Breast epithelium (tissue), 4 donors: ENCODE measurements around the gene SNX9. TPM values are rescaled to one million over a fixed set of nuclear protein-coding genes. Genes with fewer than 3 reads are reported as not detected.
"Not testable (repeated sequence)": the region's sequence is repeated elsewhere in the genome, so short reads cannot be mapped to it uniquely, and the experiment has no call there.

Experiments used
- DNase-seq, 2 donors: peaks; one replicate each; pipeline ENCODE4 v3.0.0-alpha.2; 2019; ENCODE audit warnings: low spot score in 2 of 2
- H3K27ac ChIP-seq, 2 donors: fragments of 200-600 bp; sonication (generic) in 1 of 2; one replicate each; pipeline ENCODE4 v1.5.1; 2016 to 2019; ENCODE audit warnings: mild to moderate bottlenecking in 1 of 2
- H3K27me3 ChIP-seq, 2 donors: fragments of 200-600 bp; sonication (generic) in 1 of 2; one replicate each; pipeline versions ENCODE4 v1.5.1 to v1.6.0; 2017 to 2019; ENCODE audit warnings: control low read depth in 1 of 2, mild to moderate bottlenecking in 1 of 2
- H3K36me3 ChIP-seq: fragments of 200-600 bp; one replicate; pipeline ENCODE4 v1.5.1; 2019
- H3K4me1 ChIP-seq, 2 donors: fragments of 200-600 bp; sonication (generic); one replicate each; pipeline ENCODE4 v1.5.1; 2016 to 2019; ENCODE audit warnings: control low read depth in 1 of 2
- H3K4me3 ChIP-seq, 3 donors: fragments of 200-600 bp; sonication (generic); 1 replicate in 2 of 3; 2 replicates in 1 of 3; pipeline ENCODE4 v1.5.1; 2016 to 2019; ENCODE audit warnings: mild to moderate bottlenecking in 3 of 3, moderate library complexity in 2 of 3
- H3K9me3 ChIP-seq, 2 donors: fragments of 200-600 bp; sonication (generic) in 1 of 2; one replicate each; pipeline ENCODE4 v1.5.1; 2016 to 2019; ENCODE audit warnings: control low read depth in 1 of 2
- CTCF ChIP-seq, 3 donors: fragments of 450-650 bp; IDR thresholded peaks; one replicate each; pipeline ENCODE4 v1.5.1; 2016 to 2017; ENCODE audit warnings: antibody characterized with exemption in 3 of 3, mild to moderate bottlenecking in 3 of 3, moderate library complexity in 3 of 3
- POLR2A ChIP-seq: fragments of 450-650 bp; IDR thresholded peaks from one replicate; pipeline ENCODE4 v1.6.1; 2016; ENCODE audit warnings: antibody characterized with exemption, mild to moderate bottlenecking, moderate library complexity
- POLR2AphosphoS5 ChIP-seq, 3 donors: sonication (generic); formaldehyde crosslinking; IDR thresholded peaks; one replicate each; pipeline ENCODE4 v1.6.1; 2017; ENCODE audit warnings: antibody characterized with exemption in 3 of 3
- intact Hi-C: fragments of 100-400 bp; cut with DNase I; formaldehyde crosslinking; loops from one replicate; pipeline ENCODE4 v1.15.1; 2023; ENCODE audit warnings: low total_unique reads
- total RNA-seq, 3 donors: library from RNA; depleted of rRNA; stranded (reverse); fragments of >200 nt; gene quantifications; one replicate each; pipeline ENCODE4 v1.1.0, GENCODE V29; 2016

Gene SNX9
- total RNA-seq, 3 donors from 2014 or later, result 61.6 to 83.2 (median 75.7) TPM

DNA sequence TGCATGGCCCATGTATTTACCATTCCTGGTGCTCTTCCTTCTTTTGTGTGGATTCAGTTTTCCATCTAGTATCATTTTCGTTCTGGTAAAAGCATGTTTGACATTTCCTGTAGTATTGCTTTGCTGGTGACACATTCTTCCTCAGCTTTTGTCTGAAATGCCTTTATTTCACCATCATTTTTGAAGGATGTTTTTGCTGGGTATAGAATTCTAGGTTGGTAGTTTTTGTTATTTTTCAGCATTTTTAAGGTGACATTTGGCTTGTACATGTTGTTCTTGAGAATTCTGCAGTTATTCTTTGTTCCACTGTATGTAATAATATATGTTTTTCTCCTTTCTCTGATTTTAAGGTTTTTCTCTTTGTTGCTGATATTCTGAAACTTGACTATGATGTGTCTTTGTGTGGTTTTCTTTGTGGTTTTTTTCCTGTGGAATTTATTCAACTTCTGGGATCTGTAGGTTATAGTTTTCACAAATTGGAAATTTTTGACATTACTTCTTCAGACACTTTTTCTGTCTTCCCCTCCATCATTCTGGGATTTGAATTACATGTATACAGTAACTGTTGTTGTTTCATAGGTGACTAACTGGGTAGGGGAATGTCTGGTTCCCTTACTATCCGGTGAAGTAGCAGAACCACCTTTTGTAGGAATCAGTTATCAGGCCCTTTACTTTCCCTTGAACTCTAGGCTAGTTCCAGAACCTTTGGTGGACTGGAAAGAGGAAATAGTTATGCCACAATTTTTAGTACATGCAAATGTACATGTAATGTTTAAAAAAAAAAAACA, 30.2 kb downstream of the SNX9 start:
- intact Hi-C loops, result no loop called here
- Histone ChIP-seq H3K27me3 (no peaks in the 10 kb centered on the region), H3K27ac (no peak overlapping the region), H3K4me3 (no peak overlapping the region), H3K9me3 (peaks cover 5 to 26% of the 10 kb centered on the region in 2 donors), H3K4me1 (no peaks in the 10 kb centered on the region), H3K36me3 (no peaks in the 10 kb centered on the region)
- TF ChIP-seq POLR2A (no peak), POLR2AphosphoS5 (IDR thresholded peaks at IDR 0.05) (no peak), CTCF (IDR thresholded peaks at IDR 0.05) (no peak)
- no peak for DNase-seq

DNA sequence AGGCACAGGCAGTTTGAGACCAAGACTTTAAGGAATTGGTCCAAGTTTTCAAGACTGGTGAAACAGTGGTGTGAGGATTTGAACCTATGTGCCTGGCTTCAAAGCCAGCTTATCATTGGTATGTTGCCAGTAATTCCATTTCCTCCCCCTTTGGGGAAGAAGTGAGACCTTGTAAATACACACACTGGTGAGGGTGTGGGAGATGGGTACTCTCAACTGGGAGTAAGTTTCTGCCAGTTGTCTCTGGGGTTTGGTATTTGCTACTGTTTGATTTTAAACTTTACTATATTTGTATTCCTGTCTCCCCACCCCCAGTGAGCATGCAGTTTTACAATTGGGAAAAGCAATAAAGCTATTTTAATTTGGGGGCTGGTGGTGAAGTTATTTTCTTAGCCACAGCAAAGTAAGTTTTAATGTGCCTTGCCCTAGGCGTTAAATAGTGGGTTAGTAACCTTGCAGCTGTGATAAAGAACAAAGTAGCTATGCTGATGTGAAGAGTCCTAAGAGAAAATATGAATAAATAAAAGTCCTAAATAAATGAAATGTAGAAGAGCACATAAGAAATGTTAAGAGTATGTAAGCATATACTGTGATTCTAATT, 31.0 kb downstream of the SNX9 start:
- no peak overlapping the region for H3K27ac ChIP-seq
- peaks cover 5 to 26% of the 10 kb centered on the region in 2 donors for H3K9me3 ChIP-seq
- no peaks in the 10 kb centered on the region for H3K36me3 ChIP-seq
- intact Hi-C loops, result no loop called here
- TF ChIP-seq POLR2AphosphoS5 (IDR thresholded peaks at IDR 0.05) (no peak), POLR2A (no peak), CTCF (IDR thresholded peaks at IDR 0.05) (no peak)
- H3K4me1 ChIP-seq, result no peaks in the 10 kb centered on the region
- H3K27me3 ChIP-seq, result no peaks in the 10 kb centered on the region
- DNase-seq, result no peak
- no peak overlapping the region for H3K4me3 ChIP-seq

DNA sequence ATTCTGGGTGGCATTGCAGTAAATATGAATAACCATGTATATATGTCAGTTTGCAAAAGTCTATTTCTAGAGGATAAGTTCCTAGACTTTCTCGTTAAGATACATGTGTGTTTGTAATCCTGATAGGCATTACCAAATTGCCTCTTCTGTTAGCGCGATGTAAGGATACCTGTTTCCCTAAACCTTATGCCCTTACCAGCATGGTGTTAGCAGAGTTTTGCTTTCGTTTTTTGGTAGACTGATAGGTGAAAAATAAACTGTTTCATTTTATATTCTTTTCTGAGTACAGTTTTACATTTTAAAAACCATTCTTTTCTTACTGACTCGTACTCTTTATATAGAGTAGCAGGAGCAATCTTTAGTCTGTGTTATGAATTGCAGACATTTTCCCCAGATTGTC, 32.3 kb downstream of the SNX9 start:
- Histone ChIP-seq H3K4me3 (no peak overlapping the region), H3K4me1 (no peaks in the 10 kb centered on the region), H3K27me3 (no peaks in the 10 kb centered on the region), H3K27ac (no peak overlapping the region), H3K36me3 (no peaks in the 10 kb centered on the region), H3K9me3 (peaks cover 5 to 26% of the 10 kb centered on the region in 2 donors)
- no peak for DNase-seq
- TF ChIP-seq POLR2AphosphoS5 (IDR thresholded peaks at IDR 0.05), result no peak
- no peak for TF ChIP-seq POLR2A
- no peak for TF ChIP-seq CTCF (IDR thresholded peaks at IDR 0.05)
- intact Hi-C loops, result no loop called here

GRCh38 chr6:157855804-157856203, 32.8 kb downstream of the SNX9 start:
- H3K27ac ChIP-seq, H3K36me3 ChIP-seq, DNase-seq, H3K27me3 ChIP-seq, H3K4me3 ChIP-seq, H3K4me1 ChIP-seq, intact Hi-C loops: not testable (repeated sequence)
- peaks cover 5 to 26% of the 10 kb centered on the region in 2 donors for H3K9me3 ChIP-seq

DNA sequence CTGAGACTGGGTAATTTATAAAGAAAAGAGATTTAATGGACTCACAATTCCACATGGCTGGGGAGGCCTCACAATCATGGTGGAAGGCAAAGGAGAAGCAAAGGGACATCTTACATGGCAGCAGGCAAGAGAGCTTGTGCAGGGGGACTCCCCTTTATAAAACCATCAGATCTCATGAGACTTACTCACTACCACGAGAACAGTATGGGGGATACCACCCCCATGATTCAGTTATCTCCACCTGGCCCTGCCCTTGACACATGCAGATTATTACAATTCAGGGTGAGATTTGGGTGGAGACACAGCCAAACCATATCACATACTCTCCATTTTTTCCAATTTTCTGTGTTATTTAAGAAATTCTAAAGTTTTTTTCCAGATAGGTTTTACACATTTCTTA, 35.6 kb downstream of the SNX9 start:
- H3K4me3 ChIP-seq, H3K27ac ChIP-seq, DNase-seq, H3K27me3 ChIP-seq, H3K4me1 ChIP-seq, H3K36me3 ChIP-seq, H3K9me3 ChIP-seq, intact Hi-C loops: not testable (repeated sequence)

DNA sequence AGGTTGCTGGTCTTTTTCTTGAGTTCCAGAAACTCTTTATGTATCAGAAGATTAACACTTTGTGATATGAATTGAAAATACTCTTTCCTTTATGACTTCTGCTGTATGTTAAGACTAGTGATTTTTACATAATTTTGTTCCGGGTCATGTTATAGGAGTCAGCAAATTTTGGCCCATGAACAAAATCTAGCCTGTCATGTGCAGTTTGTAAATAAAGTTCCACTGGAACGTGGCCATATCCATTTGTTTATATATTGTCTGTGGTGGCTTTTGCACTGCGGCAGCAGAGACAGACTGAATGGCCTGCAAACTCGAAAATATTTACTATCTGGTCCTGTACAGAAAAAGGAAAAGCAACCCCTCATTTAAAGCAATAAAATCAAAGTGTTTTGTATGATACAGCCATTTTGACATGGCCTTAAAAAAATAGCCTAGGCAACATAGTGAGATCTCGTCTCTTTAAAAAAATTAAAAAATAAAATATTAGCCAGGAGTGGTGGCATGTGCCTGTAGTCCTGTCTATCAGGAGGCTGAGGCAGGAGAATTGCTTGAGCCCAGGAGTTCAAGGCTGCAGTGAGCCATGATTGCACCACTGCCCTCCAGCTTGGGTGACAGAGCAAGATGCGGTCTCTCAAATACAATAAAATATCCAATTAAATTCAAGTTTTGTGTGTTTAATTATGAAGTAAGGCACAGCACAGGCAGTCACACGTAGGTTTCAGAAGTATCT, 36.9 kb downstream of the SNX9 start:
- Histone ChIP-seq H3K27ac (no peak overlapping the region), H3K9me3 (no peaks in the 10 kb centered on the region), H3K36me3 (no peaks in the 10 kb centered on the region), H3K27me3 (no peaks in the 10 kb centered on the region), H3K4me3 (no peak overlapping the region), H3K4me1 (no peaks in the 10 kb centered on the region)
- no peak for DNase-seq
- TF ChIP-seq CTCF (IDR thresholded peaks at IDR 0.05) (no peak), POLR2A (no peak), POLR2AphosphoS5 (IDR thresholded peaks at IDR 0.05) (no peak)
- intact Hi-C loops, result no loop called here
